GM13977 (cell line): Measurements from ENCODE around the gene DAP.

ENCODE experiments used
- DNase-seq: peaks from one replicate; pipeline ENCODE4 v3.0.0; 2012; ENCODE audit warnings: low spot score
- CTCF ChIP-seq: IDR thresholded peaks from 2 replicates; pipeline ENCODE4 v1.5.1; 2012; ENCODE audit warnings: mild to moderate bottlenecking, control low read depth; ENCODE audit not compliant: insufficient read depth; ENCODE audit errors: extremely low read depth, missing control alignments
- in situ Hi-C: fragments of 300-500 bp; cut with MboI; formaldehyde crosslinking; loops from one replicate; pipeline ENCODE4 v1.12.0; 2022; ENCODE audit warnings: low sequenced_read_pairs, low pct_unique_long_range_greater_than_20kb, mixed read lengths, inconsistent platforms; ENCODE audit not compliant: unreplicated experiment

The DAP gene

GRCh38 chr5:10686890-10687289 is 74.1 kb downstream of the DAP start:
- no peak for DNase-seq
- TF ChIP-seq CTCF, result no peak
- in situ Hi-C loops, result no loop called here

GRCh38 chr5:10685115-10685521 is 75.9 kb downstream of the DAP start:
- in situ Hi-C loops, result no loop called here
- TF ChIP-seq CTCF, result no peak
- peak; percentile 73 for DNase-seq

DNA sequence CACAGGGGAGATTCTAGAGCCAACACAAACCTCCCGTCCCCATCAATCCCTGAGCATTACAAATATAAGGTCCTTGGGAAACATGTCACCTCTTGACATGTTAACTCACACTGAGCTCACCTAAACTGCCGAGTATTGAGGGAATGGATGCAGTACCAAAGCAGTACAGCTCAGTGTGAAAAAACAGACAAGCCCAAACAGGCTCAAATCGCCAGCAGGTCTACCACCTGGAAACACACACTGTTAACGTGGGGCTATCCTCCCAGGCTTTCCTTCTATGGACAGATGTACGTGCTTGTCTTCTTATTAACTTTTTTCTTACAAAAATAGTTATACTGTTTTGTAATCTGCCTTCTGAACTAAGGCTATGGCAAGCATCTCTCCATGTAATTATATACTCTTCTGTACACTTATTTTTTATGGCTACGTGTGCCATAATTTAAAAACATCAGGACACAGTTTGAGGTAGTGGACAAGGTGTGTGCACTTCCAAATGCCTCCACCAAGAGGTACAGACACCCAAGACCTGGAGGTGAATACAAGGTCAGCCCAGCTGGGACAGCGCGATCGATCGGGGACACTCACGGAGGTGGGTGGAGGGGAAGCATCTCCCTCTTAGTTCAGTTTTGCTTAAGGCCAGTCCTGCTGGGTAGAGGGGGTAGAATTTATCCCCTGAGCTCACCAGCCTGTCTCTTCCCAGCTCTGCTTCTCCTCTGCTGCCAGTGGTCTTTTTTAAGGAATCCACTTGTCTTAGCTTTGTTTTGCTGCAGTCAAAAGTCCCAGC is 76.5 kb downstream of the DAP start:
- no peak for TF ChIP-seq CTCF
- peak; percentile 55 for DNase-seq
- in situ Hi-C loops, result no loop called here

DNA sequence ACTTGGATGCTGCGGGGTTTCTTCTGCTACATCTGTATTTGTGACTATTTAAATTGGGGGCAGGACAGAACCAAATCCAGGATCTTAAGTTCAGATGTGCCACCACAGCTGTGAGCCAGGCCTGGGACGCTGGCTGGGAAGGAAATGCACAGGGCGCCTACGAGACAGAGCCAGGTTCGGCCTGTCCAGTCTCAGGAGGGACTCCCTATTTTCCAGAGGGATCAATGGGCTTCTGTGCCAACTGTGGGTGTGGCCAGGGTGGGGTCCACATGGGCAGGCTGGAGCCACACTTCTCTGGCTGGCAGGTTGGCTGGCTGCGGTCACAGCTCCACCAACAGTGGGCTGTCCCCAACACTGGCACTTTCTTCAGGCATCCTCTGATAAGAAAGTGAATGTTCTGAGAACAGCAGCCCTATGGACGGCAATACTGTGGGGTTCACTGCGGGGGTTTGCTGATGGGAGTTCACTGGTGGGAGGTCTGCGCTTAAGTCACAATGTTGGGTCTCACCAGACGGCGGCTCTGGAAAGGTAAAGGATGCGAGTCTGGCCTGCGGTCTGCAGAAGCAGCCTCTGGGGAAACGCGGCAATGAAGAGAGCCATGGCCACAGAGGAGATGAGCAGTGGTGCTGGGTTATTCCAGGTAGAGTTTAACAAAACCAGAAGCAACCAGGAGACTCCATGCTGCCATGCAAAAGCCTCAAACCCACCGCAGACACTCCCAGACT is 78.1 kb downstream of the DAP start:
- no peak for TF ChIP-seq CTCF
- in situ Hi-C loops, result no loop called here

GRCh38 chr5:10681731-10682679 is 79.0 kb downstream of the DAP start:
- in situ Hi-C loops, result no loop called here
- TF ChIP-seq CTCF, result no peak
- DNase-seq, result no peak

More for the DNA sequence above, 78.1 kb downstream of the DAP start:
- DNase-seq, result no peak

DNA sequence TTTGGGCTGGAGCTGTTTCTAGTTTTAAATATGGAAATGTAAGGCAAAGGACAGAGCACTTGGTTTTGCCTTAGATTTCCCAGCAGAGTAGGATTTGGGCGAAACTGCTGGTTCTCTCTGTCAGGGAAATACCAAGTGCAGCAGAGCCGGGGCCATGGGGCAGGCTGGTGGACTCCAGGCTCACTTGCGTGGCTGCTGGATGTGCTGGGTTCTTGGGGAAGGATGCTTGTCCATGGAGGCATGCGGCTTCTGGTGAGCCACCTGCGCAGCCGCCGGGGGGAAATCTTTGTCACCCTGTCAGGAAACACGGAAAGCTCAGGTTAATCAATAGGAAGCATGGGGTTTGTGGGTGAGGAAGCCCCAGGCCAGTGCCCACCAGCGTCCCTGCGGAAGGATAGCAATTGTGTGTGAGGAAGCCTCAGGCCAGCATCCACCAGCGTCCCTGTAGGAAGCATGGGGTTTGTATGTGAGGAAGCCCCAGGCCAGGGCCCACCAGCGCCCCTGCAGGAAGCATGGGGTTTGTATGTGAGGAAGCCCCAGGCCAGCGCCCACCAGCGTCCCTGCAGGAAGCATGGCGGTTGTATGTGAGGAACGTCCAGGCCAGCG is 80.1 kb downstream of the DAP start:
- DNase-seq, result no peak
- no peak for TF ChIP-seq CTCF
- in situ Hi-C loops, result no loop called here
